Articular chondrocyte of knee joint (primary cell): ENCODE data around the gene COX6B1. TPM values are rescaled to one million over a fixed set of nuclear protein-coding genes. Genes with fewer than 3 reads are reported as not detected.

Experiments used
- total RNA-seq: library from RNA; depleted of rRNA; stranded (reverse); fragments of >200 nt; gene quantifications from 2 replicates; pipeline ENCODE4 v1.2.3, GENCODE V29; 2012

COX6B1 gene
- total RNA-seq, result 183 and 279 TPM in 2 replicates

GRCh38 chr19:35648017-35648961, at the start of gene COX6B1:
TSS of gene COX6B1 (plus strand) at chr19:35648323. CDS start at chr19:35651244, 2,921 bp downstream.

GRCh38 chr19:35612559-35613321, 35.4 kb upstream of the COX6B1 start, which contains the start of gene HAUS5:
TSS of gene HAUS5 (plus strand) at chr19:35612735. CDS start at chr19:35612795, 60 bp downstream.

DNA sequence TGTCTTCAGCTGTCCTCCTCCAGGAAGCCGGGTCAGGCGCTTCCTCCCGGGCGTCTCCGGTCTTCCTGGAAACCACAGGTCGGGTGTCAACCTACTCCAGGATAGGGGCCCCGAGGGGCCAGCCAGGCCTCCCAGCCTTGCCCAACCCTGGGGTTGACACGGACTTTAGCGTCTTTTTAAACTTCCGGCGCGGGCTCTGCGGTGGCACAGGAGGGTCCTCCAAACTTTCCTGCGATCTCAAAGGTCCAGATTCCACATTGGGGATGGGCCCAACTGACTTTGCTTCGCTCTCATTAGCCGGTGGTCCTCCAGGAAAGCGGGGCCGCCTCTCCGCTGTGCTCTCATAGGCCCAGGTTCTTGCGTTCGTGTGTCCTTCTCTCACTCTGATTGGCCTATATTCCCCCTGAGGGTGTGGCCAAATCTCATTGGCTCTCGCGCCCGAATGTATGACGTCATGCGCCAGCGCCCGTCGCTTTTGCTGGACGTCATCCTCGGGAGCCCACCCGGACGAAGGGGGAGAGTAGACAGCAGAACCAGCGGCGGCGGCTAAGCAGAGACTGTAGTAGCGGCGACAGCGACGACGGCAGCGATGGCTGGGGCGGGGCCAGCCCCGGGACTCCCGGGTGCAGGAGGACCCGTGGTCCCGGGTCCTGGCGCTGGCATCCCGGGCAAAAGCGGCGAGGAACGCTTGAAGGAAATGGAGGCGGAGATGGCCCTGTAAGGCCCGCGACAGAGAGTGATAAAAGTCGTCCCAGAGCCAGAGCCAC, 19.4 kb upstream of the COX6B1 start, which contains the start of gene RBM42:
RBM42 (plus strand) TSS at position 472 of the 767 bp plus-strand sequence; CDS start at position 590, 118 bp downstream.

GRCh38 chr19:35641515-35642151, 6.5 kb upstream of the COX6B1 start, which contains the start of gene ETV2:
TSS of gene ETV2 (plus strand) at chr19:35641745. CDS start at chr19:35642461, 716 bp downstream.

GRCh38 chr19:35666251-35666913, 18.3 kb downstream of the COX6B1 start, which contains the start of gene UPK1A:
TSS of gene UPK1A (plus strand) at chr19:35666517. CDS start at chr19:35666813, 296 bp downstream.

DNA sequence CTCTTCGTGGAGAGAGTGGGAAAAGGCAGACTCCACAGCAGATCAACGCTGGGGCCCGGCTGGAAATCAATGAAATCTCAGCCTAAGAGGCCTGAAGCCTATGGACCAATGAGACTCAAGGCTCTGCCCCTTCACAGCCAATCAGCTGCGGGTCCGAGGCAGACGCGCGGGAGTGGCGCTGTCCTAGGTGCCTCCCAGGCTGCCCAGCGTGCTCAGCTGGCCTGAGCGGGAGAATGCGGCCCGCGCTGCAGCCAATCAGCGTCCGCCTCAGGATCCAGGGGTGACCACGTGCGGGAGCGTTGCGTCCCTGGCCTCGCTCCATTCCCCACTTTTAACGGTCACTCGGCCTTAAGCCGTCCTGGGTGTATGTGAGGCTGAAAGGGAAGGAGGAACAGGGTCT, 56.1 kb downstream of the COX6B1 start, which contains the start of gene ZBTB32:
ZBTB32 (plus strand) TSS at position 341 of the 400 bp plus-strand sequence. CDS start 10,069 bp downstream, outside the sequence.

Other genes with a start within 250 kb of the COX6B1 start
- not detected in 2 replicates for gene FFAR2, start 200.1 kb upstream of the COX6B1 start, total RNA-seq
- not detected in 2 replicates for gene KRTDAP, start 157.9 kb upstream of the COX6B1 start, total RNA-seq
- 12.1 and 21.0 TPM in 2 replicates for gene DMKN, start 134.7 kb upstream of the COX6B1 start, total RNA-seq
- gene SBSN, start 120.0 kb upstream of the COX6B1 start, total RNA-seq, result 1.9 and 2.5 TPM in 2 replicates
- gene GAPDHS, start 114.9 kb upstream of the COX6B1 start, total RNA-seq, result not detected in 2 replicates
- gene TMEM147, start 102.7 kb upstream of the COX6B1 start, total RNA-seq, result 46.9 and 60.5 TPM in 2 replicates
- gene ATP4A, start 84.7 kb upstream of the COX6B1 start, total RNA-seq, result not detected in 2 replicates
- gene PMIS2, start 62.1 kb upstream of the COX6B1 start, total RNA-seq, result not detected in 2 replicates
- 4.3 and 4.6 TPM in 2 replicates for gene HAUS5, start 35.6 kb upstream of the COX6B1 start, total RNA-seq
- gene RBM42, start 19.3 kb upstream of the COX6B1 start, total RNA-seq, result 38.3 and 41.6 TPM in 2 replicates
- gene ETV2, start 6.6 kb upstream of the COX6B1 start, total RNA-seq, result 0.13 and 0.32 TPM in 2 replicates
- not detected in 2 replicates for gene UPK1A, start 18.2 kb downstream of the COX6B1 start, total RNA-seq
- gene ZBTB32, start 56.2 kb downstream of the COX6B1 start, total RNA-seq, result not detected in 2 replicates
- gene KMT2B, start 69.7 kb downstream of the COX6B1 start, total RNA-seq, result 5.7 and 6.0 TPM in 2 replicates
- gene IGFLR1, start 94.1 kb downstream of the COX6B1 start, total RNA-seq, result 1.2 TPM in 2 replicates
- 4.8 and 9.5 TPM in 2 replicates for gene U2AF1L4, start 97.1 kb downstream of the COX6B1 start, total RNA-seq
- gene PSENEN, start 97.3 kb downstream of the COX6B1 start, total RNA-seq, result 12.5 and 13.3 TPM in 2 replicates
- 10.1 and 12.2 TPM in 2 replicates for gene LIN37, start 100.3 kb downstream of the COX6B1 start, total RNA-seq
- 34.6 and 52.4 TPM in 2 replicates for gene HSPB6, start 108.7 kb downstream of the COX6B1 start, total RNA-seq
- gene PROSER3, start 109.9 kb downstream of the COX6B1 start, total RNA-seq, result 7.6 and 9.3 TPM in 2 replicates
- 1.3 and 2.4 TPM in 2 replicates for gene ARHGAP33, start 127.2 kb downstream of the COX6B1 start, total RNA-seq
- gene PRODH2, start 164.5 kb downstream of the COX6B1 start, total RNA-seq, result not detected in 2 replicates
- gene NPHS1, start 204.2 kb downstream of the COX6B1 start, total RNA-seq, result not detected in 2 replicates
- gene KIRREL2, start 208.6 kb downstream of the COX6B1 start, total RNA-seq, result under 0.01 TPM in 2 replicates
- gene APLP1, start 220.3 kb downstream of the COX6B1 start, total RNA-seq, result 4.1 and 6.5 TPM in 2 replicates